Hepatocyte (in vitro differentiated cells): Measurements from ENCODE around the gene INSRR.

Source experiments
- EZH2 ChIP-seq: fragments of 200-600 bp; sonication (generic); IDR thresholded peaks from 2 replicates; pipeline ENCODE4 v1.6.1; 2016; ENCODE audit warnings: antibody characterized with exemption, mild to moderate bottlenecking, borderline replicate concordance
- EZH2phosphoT487 ChIP-seq: fragments of 200-600 bp; sonication (generic); IDR thresholded peaks from one replicate; pipeline ENCODE4 v1.6.1; 2018; ENCODE audit warnings: antibody characterized with exemption, mild to moderate bottlenecking, low read depth, moderate library complexity; ENCODE audit not compliant: unreplicated experiment, severe bottlenecking
- TF ChIP-seq, protein P1 (sequence below): fragments of 200-600 bp; sonication (generic); IDR thresholded peaks from 2 replicates; pipeline ENCODE4 v1.5.1; 2016; ENCODE audit warnings: antibody characterized with exemption, mild to moderate bottlenecking; ENCODE audit not compliant: poor library complexity

DNA sequence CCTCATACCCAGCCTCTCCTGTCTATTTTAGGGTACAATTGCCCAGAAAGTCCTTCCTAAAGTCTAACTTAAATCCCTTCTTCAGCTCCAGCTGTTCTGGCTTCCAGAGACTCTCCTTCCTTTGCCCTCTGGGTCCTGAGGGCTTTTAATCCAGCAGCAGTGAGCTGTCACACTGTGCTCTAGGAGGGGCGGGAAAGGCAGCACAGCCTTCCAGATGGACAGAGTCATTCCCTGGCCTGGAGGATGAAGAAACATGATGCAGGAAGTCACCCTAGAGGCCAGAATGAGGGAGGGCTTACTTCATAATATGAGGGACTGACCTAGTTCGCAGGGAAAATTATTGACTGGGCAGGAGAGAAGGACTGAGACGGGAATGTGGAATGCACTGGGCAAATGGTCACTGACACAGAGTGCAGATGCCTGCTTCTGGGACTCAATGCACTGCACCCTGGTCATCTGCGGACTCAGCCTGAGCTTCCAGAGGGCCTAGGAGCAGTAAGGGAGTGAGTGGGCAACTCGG is 43.5 kb downstream of the INSRR start:
- TF ChIP-seq, protein P1, sequence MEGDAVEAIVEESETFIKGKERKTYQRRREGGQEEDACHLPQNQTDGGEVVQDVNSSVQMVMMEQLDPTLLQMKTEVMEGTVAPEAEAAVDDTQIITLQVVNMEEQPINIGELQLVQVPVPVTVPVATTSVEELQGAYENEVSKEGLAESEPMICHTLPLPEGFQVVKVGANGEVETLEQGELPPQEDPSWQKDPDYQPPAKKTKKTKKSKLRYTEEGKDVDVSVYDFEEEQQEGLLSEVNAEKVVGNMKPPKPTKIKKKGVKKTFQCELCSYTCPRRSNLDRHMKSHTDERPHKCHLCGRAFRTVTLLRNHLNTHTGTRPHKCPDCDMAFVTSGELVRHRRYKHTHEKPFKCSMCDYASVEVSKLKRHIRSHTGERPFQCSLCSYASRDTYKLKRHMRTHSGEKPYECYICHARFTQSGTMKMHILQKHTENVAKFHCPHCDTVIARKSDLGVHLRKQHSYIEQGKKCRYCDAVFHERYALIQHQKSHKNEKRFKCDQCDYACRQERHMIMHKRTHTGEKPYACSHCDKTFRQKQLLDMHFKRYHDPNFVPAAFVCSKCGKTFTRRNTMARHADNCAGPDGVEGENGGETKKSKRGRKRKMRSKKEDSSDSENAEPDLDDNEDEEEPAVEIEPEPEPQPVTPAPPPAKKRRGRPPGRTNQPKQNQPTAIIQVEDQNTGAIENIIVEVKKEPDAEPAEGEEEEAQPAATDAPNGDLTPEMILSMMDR: no peak
- TF ChIP-seq EZH2 (no peak), EZH2phosphoT487 (no peak)
